ENCODE measurements around the gene RIN1. TPM values are rescaled to one million over a fixed set of nuclear protein-coding genes. Genes with fewer than 3 reads are reported as not detected.
A peak's percentile ranks its signal among the peaks of the same experiment; 100 is the strongest.

The RIN1 gene
- total and polyA plus RNA-seq, 9 of the 15 experiments (the other 6 are each of a cell fraction or from before 2014, with no cell fraction given): 0.01 to 1.2 (median 0.45) TPM; not detected in 1

DNA sequence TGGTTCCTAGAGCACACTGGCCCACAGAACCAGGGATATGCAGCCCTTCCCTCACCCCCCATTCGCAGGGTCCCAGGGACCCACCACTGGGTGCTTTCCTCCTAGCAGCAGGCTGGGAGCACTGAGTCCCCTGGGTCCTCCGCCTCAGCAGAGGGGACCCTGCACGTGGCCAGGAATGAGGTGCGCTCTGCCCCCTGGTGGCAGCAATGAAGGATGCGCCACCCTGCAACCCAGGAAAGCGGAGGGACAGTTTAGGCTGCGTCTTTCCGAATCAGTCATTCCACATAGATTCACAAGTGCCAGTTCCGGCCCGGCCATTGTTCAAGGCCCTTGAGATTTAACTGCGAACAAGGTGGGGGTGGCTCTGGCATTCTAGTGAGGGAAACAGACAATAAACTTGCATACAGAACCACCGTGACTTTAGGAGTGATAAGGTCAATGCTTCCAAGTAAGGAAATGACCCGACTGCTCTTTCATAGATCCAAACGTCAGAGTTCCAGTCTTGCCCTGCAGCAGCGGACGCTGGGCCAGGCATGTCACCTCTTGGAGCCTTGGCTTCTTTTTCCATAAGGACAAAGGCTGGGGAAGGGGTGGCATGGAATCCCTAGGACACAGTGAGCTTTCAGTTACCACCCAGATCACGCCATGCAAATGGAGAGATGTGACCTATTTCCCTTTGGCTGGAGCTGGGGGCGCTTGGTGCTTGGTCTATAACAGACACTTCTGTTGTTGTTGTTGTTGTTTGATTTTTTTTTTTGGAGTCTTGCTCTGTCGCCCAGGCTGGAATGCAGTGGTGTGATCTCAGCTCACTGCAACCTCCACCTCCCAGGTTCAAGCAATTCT, 7.7 kb downstream of the RIN1 start (continued):
- TF ChIP-seq PBX2 (CRISPR knock-in tag; IDR thresholded peaks at IDR 0.05; ENCODE audit: low read depth): no peak
- TF ChIP-seq PBX2 (tag; conservative IDR thresholded peaks at IDR 0.05; ENCODE audit: low read depth): no peak
- 0 out of 2 replicates have a peak, but pooled peaks have one; percentile 17 for TF ChIP-seq JUN (IDR thresholded peaks at IDR 0.05; ENCODE audit: borderline replicate concordance, low read depth, low read length)
- peak; percentile 46; the same call in 1 of the 2 replicates for TF ChIP-seq JUN (CRISPR knock-in tag; IDR thresholded peaks at IDR 0.05; ENCODE audit: borderline replicate concordance)
- TF ChIP-seq FOXA3 (CRISPR knock-in tag; conservative IDR thresholded peaks at IDR 0.05 in 1 of 2, IDR thresholded peaks at IDR 0.05 in 1 of 2): 0 out of 4 replicates have a peak, but pooled peaks of 1 of the 2 experiments have one; percentile 65
- 0 out of 2 replicates have a peak, but pooled peaks have one; percentile 26 for TF ChIP-seq KLF13 (tag; IDR thresholded peaks at IDR 0.05; ENCODE audit: borderline replicate concordance, low read depth)
- TF ChIP-seq TCF15 (CRISPR knock-in tag; IDR thresholded peaks at IDR 0.05): no peak
- TF ChIP-seq RUNX1 (IDR thresholded peaks at IDR 0.05; ENCODE audit: low read depth): no peak
- peak; percentile 39 for TF ChIP-seq KDM5B (IDR thresholded peaks at IDR 0.05; ENCODE audit: insufficient replicate concordance, low read depth, low read length)
- peak; percentile 19 for TF ChIP-seq TAF1 (IDR thresholded peaks at IDR 0.05; ENCODE audit: control insufficient read depth, extremely low read depth, insufficient read depth, low read length, severe bottlenecking)
- TF ChIP-seq, protein P1, sequence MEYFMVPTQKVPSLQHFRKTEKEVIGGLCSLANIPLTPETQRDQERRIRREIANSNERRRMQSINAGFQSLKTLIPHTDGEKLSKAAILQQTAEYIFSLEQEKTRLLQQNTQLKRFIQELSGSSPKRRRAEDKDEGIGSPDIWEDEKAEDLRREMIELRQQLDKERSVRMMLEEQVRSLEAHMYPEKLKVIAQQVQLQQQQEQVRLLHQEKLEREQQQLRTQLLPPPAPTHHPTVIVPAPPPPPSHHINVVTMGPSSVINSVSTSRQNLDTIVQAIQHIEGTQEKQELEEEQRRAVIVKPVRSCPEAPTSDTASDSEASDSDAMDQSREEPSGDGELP (CRISPR knock-in tag; IDR thresholded peaks at IDR 0.05; ENCODE audit: borderline replicate concordance): peak; percentile 66; the same call in 1 of the 2 replicates
- TF ChIP-seq CREB5 (CRISPR knock-in tag; IDR thresholded peaks at IDR 0.05): no peak
- peak; percentile 94 for TF ChIP-seq ZBTB7A (IDR thresholded peaks at IDR 0.05; ENCODE audit: borderline replicate concordance, control insufficient read depth, low read depth, low read length)
- TF ChIP-seq JUND (IDR thresholded peaks at IDR 0.05; ENCODE audit: borderline replicate concordance, low read depth, low read length): peak; percentile 35; the same call in 1 of the 2 replicates
- peak; percentile 42; the same call in 1 of the 3 replicates for TF ChIP-seq JUND (tag; IDR thresholded peaks at IDR 0.05; ENCODE audit: borderline replicate concordance, low read depth, low read length)
- no peak for TF ChIP-seq ZNF316 (IDR thresholded peaks at IDR 0.05)
- TF ChIP-seq FOXK1 (CRISPR knock-in tag; IDR thresholded peaks at IDR 0.05; ENCODE audit: borderline replicate concordance): 0 out of 2 replicates have a peak, but pooled peaks have one; percentile 18
- peak; percentile 89 for TF ChIP-seq SP1 (CRISPR knock-in tag; IDR thresholded peaks at IDR 0.05)

All from K562 (cell line).